Loucy (cell line): ENCODE measurements around the gene ALPK3.

Experiments used
- H2AFZ ChIP-seq: fragments of 200-600 bp; sonication (generic); 2 replicates; pipeline ENCODE4 v1.6.0; 2016; ENCODE audit warnings: antibody characterized with exemption, mild to moderate bottlenecking, low read length, moderate library complexity
- H3F3A ChIP-seq: fragments of 200-600 bp; 2 replicates; pipeline ENCODE4 v1.6.0; 2016; ENCODE audit warnings: antibody characterized with exemption, low read depth, mild to moderate bottlenecking
- H3K27me3 ChIP-seq: fragments of 200-600 bp; sonication (generic); 2 replicates; pipeline ENCODE4 v1.6.1; 2014; ENCODE audit warnings: low read length, mild to moderate bottlenecking; ENCODE audit not compliant: insufficient read depth, poor library complexity, severe bottlenecking
- H3K36me3 ChIP-seq: fragments of 200-600 bp; sonication (generic); 2 replicates; pipeline ENCODE4 v1.6.1; 2016; ENCODE audit warnings: low read length; ENCODE audit not compliant: insufficient read depth
- H3K4me1 ChIP-seq: fragments of 200-600 bp; sonication (generic); 2 replicates; pipeline ENCODE4 v1.5.1; 2014; ENCODE audit warnings: low read length, mild to moderate bottlenecking; ENCODE audit not compliant: insufficient read depth, poor library complexity, severe bottlenecking
- H3K4me2 ChIP-seq: fragments of 200-600 bp; sonication (generic); 2 replicates; pipeline ENCODE4 v1.6.0; 2014; ENCODE audit warnings: antibody characterized with exemption, low read length, low read depth, mild to moderate bottlenecking; ENCODE audit not compliant: poor library complexity, severe bottlenecking
- H3K4me3 ChIP-seq: fragments of 200-600 bp; sonication (generic); 2 replicates; pipeline ENCODE4 v1.5.1; 2014; ENCODE audit warnings: low read length, mild to moderate bottlenecking, mixed read lengths; ENCODE audit not compliant: poor library complexity, severe bottlenecking
- H3K79me2 ChIP-seq: fragments of 200-600 bp; sonication (generic); 2 replicates; pipeline ENCODE4 v1.6.1; 2014; ENCODE audit warnings: low read length; ENCODE audit not compliant: insufficient read depth
- H3K9ac ChIP-seq: fragments of 200-600 bp; sonication (generic); 2 replicates; pipeline ENCODE4 v1.6.0; 2014; ENCODE audit warnings: mild to moderate bottlenecking, low read depth, low read length, moderate library complexity; ENCODE audit not compliant: poor library complexity, severe bottlenecking
- H3K9me2 ChIP-seq: fragments of 200-600 bp; sonication (generic); replicated peaks from 2 replicates; pipeline ENCODE4 v1.6.1; 2016; ENCODE audit warnings: low read depth, low read length, mixed read lengths
- H3K9me3 ChIP-seq: fragments of 200-600 bp; sonication (generic); 2 replicates; pipeline ENCODE4 v1.6.1; 2014; ENCODE audit warnings: mild to moderate bottlenecking, antibody characterized with exemption, low read length, low read depth; ENCODE audit not compliant: insufficient read depth
- H4K20me1 ChIP-seq: fragments of 200-600 bp; sonication (generic); 2 replicates; pipeline ENCODE4 v1.6.0; 2014; ENCODE audit warnings: antibody characterized with exemption, low read length, mild to moderate bottlenecking; ENCODE audit not compliant: insufficient read depth, poor library complexity, severe bottlenecking
- CTCF ChIP-seq: fragments of 200-600 bp; sonication (generic); conservative IDR thresholded peaks from 2 replicates; pipeline ENCODE4 v1.5.1; 2014; ENCODE audit warnings: mild to moderate bottlenecking, antibody characterized with exemption, low read length
- EZH2phosphoT487 ChIP-seq: fragments of 200-600 bp; IDR thresholded peaks from 2 replicates; pipeline ENCODE4 v1.6.1; 2018; ENCODE audit warnings: antibody characterized with exemption, mild to moderate bottlenecking, moderate library complexity, borderline replicate concordance

ALPK3 gene

GRCh38 chr15:84773716-84774115 lies 43.4 kb upstream of the ALPK3 start:
- H3K27me3 ChIP-seq, result no peaks in the 10 kb centered on the region
- no peak overlapping the region for H3K4me2 ChIP-seq
- no peaks in the 10 kb centered on the region for H3K4me1 ChIP-seq
- H3K9me3 ChIP-seq, result no peaks in the 10 kb centered on the region
- TF ChIP-seq EZH2phosphoT487 (no peak), CTCF (no peak)
- no peaks in the 10 kb centered on the region for H3K9me2 ChIP-seq
- peaks cover 4% of the 10 kb centered on the region for H4K20me1 ChIP-seq
- peaks cover 57% of the 10 kb centered on the region; the same call in 1 of the 2 replicates for H3K36me3 ChIP-seq
- no peak overlapping the region for H3K9ac ChIP-seq
- H3K4me3 ChIP-seq, result no peak overlapping the region
- no peak overlapping the region for H2AFZ ChIP-seq
- peaks cover 90% of the 10 kb centered on the region for H3K79me2 ChIP-seq
- no peaks in the 10 kb centered on the region for H3F3A ChIP-seq

DNA sequence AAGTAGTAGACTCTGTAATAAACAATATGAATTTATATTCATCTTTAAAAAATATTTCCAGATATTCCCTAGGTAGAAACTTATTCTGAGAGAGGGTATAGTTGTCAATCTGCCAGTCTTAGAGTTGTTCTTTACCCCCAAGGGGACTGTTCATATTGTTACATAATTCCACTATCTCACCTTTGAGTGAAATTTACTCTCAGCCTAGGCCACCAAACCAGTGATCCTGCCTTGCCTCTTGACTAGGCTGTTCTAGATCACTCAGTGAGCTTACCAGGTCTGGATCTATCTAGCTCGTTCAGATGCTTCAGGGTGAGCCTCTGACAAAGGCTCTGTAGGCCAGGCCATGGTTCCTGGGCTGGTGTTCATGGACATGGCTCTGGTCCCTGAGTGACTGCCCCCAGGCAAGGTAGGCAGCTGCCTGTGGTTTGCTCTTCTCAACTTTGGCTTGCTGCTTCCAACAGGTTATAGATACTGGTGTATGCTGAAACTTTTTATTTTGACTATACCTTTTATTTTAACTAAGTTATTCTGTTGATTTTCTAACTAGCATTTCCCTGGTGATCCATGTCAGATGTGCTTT lies 41.2 kb upstream of the ALPK3 start:
- no peak overlapping the region for H3K4me2 ChIP-seq
- TF ChIP-seq CTCF (no peak), EZH2phosphoT487 (no peak)
- no peak overlapping the region for H2AFZ ChIP-seq
- H3K9me3 ChIP-seq, result no peaks in the 10 kb centered on the region
- H3K4me3 ChIP-seq, result no peak overlapping the region
- no peaks in the 10 kb centered on the region for H3F3A ChIP-seq
- peaks cover 41% of the 10 kb centered on the region; the same call in 1 of the 2 replicates for H3K36me3 ChIP-seq
- H3K4me1 ChIP-seq, result no peaks in the 10 kb centered on the region
- H4K20me1 ChIP-seq, result peaks cover 4% of the 10 kb centered on the region
- H3K9ac ChIP-seq, result no peak overlapping the region
- H3K27me3 ChIP-seq, result no peaks in the 10 kb centered on the region
- H3K79me2 ChIP-seq, result peaks cover 75% of the 10 kb centered on the region
- no peaks in the 10 kb centered on the region for H3K9me2 ChIP-seq

DNA sequence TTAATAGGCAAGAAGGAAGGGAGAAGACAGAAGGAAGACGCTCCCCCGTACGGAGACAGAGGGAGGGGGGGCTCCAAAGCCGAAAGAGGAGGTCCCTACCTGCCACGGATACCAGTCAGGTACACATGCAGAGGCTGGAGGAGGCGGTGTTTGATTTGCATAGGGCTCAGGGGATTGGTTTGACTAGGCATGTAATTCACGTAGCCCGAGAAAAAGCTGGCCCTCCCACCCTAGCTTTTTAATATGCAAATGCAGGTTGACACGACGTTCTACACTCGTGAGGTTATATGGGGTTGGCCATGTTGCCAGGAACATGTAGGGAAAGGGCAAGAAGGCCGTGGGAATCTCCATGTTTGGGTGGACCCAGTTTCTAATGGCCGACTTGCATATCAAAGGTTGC lies 39.0 kb upstream of the ALPK3 start:
- H3K4me2 ChIP-seq, result no peak overlapping the region
- H3K9ac ChIP-seq, result no peak overlapping the region
- H3K9me2 ChIP-seq, result no peaks in the 10 kb centered on the region
- H3K4me3 ChIP-seq, result no peak overlapping the region
- TF ChIP-seq CTCF (no peak), EZH2phosphoT487 (no peak)
- no peak overlapping the region for H2AFZ ChIP-seq
- peaks cover 8% of the 10 kb centered on the region for H4K20me1 ChIP-seq
- H3K27me3 ChIP-seq, result no peaks in the 10 kb centered on the region
- H3K9me3 ChIP-seq, result no peaks in the 10 kb centered on the region
- no peaks in the 10 kb centered on the region for H3F3A ChIP-seq
- no peaks in the 10 kb centered on the region for H3K4me1 ChIP-seq
- H3K36me3 ChIP-seq, result peaks cover 50% of the 10 kb centered on the region; the same call in 1 of the 2 replicates
- peaks cover 56% of the 10 kb centered on the region; the same call in 1 of the 2 replicates for H3K79me2 ChIP-seq
